Transverse colon (tissue), 4 donors: ENCODE results near the gene TAS2R13. TPM values are rescaled to one million over a fixed set of nuclear protein-coding genes. Genes with fewer than 3 reads are reported as not detected.

Source experiments
- DNase-seq: peaks from one replicate; pipeline ENCODE4 v3.0.0-alpha.2; 2019
- H3K27ac ChIP-seq, 4 donors: fragments of 200-600 bp; sonication (generic); 2 replicates each; pipeline ENCODE4 v1.5.1; 2016 to 2018; ENCODE audit warnings: inconsistent platforms in 4 of 4
- H3K27me3 ChIP-seq: fragments of 200-600 bp; sonication (generic); 2 replicates; pipeline ENCODE4 v1.5.1; 2017; ENCODE audit warnings: inconsistent platforms
- H3K36me3 ChIP-seq, 4 donors: fragments of 200-600 bp; sonication (generic); 2 replicates each; pipeline ENCODE4 v1.5.1; 2017 to 2019; ENCODE audit warnings: inconsistent platforms in 4 of 4
- H3K4me1 ChIP-seq, 4 donors: fragments of 200-600 bp; sonication (generic); 2 replicates each; pipeline ENCODE4 v1.5.1; 2017 to 2020; ENCODE audit warnings: inconsistent platforms in 4 of 4
- H3K4me3 ChIP-seq, 4 donors: fragments of 200-600 bp; sonication (generic); 1 replicate in 1 of 4; 2 replicates in 3 of 4; pipeline versions ENCODE4 v1.5.1 to v1.6.1; 2017 to 2019; ENCODE audit warnings: inconsistent platforms in 4 of 4
- H3K9me3 ChIP-seq, 2 donors: fragments of 200-600 bp; sonication (generic); 2 replicates each; pipeline ENCODE4 v1.5.1; 2017 to 2019; ENCODE audit warnings: inconsistent platforms in 2 of 2
- CTCF ChIP-seq, 5 experiments: fragments of 200-600 bp in 3 of 5; fragments of 450-650 bp in 2 of 5; sonication (generic) in 3 of 5; IDR thresholded peaks; 1 replicate in 2 of 5; 2 replicates in 3 of 5; pipeline ENCODE4 v1.5.1; 2016 to 2017; ENCODE audit warnings: antibody characterized with exemption in 5 of 5, inconsistent platforms in 3 of 5, mild to moderate bottlenecking in 2 of 5, moderate library complexity in 1 of 5
- EP300 ChIP-seq: sonication (generic); formaldehyde crosslinking; IDR thresholded peaks from one replicate; pipeline ENCODE4 v1.6.1; 2017; ENCODE audit warnings: antibody characterized with exemption, low read depth
- POLR2A ChIP-seq: fragments of 450-650 bp; IDR thresholded peaks from one replicate; pipeline ENCODE4 v1.6.1; 2016; ENCODE audit warnings: antibody characterized with exemption, mild to moderate bottlenecking, moderate library complexity
- POLR2AphosphoS5 ChIP-seq, 3 donors: sonication (generic); formaldehyde crosslinking; IDR thresholded peaks; one replicate each; pipeline ENCODE4 v1.6.1; 2016; ENCODE audit warnings: antibody characterized with exemption in 3 of 3
- WGBS, 2 donors: methylation state at CpG; one replicate each; pipeline ENCODE4 v1.1.5; 2018; ENCODE audit warnings: low coverage in 1 of 2; 5-methylcytosine and 5-hydroxymethylcytosine counted together
- in situ Hi-C, 4 donors: fragments of 200-750 bp; cut with MboI; loops; one replicate each; pipeline versions ENCODE4 v1.15.0 to v1.15.1; 2017; ENCODE audit warnings: low sequenced_read_pairs in 3 of 4, low pct_ligation_motif_present in 1 of 4, low pct_unique_long_range_greater_than_20kb in 1 of 4
- intact Hi-C: fragments of 100-400 bp; cut with DNase I; formaldehyde crosslinking; loops from one replicate; pipeline ENCODE4 v1.15.1; 2023; ENCODE audit warnings: low total_unique reads
- total RNA-seq, 4 donors: library from RNA; depleted of rRNA; stranded (reverse); fragments of >200 nt; gene quantifications; one replicate each; pipeline ENCODE4 v1.1.0, GENCODE V29; 2016

TAS2R13 gene
- total RNA-seq, 4 donors from 2014 or later, result 1.5 to 6.2 TPM; not detected in 2

DNA sequence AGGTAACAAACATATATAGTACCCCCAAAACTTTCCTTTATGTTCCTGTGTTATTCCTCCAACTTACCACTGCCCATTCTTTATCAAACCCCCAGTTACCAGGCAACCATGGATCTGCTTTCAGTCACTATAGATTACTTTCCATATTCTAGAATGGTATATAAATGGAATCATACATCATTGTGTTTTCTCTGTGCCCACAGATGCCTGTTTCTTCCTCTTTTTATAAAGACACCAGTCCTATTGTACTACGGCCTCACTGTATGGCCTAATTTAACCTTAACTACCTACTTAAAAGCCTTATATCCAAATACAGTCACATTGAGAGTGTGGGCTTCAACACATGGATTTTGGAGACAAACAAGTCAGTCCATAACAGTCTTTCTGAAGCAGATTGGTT, 27.1 kb upstream of the TAS2R13 start:
- intact Hi-C loops, result no loop called here
- H3K27me3 ChIP-seq, result no peaks in the 10 kb centered on the region
- 81% methylated on average over 1 of the region's 1 CpG; no CpG with 5 or more reads in 1 of the 2 donors for WGBS, 2 donors
- no peaks in the 10 kb centered on the region for H3K4me1 ChIP-seq
- in situ Hi-C loops, result no loop called here
- H3K4me3 ChIP-seq, result no peak overlapping the region
- DNase-seq, result no peak
- H3K9me3 ChIP-seq, result no peaks in the 10 kb centered on the region
- TF ChIP-seq POLR2AphosphoS5 (IDR thresholded peaks at IDR 0.05) (no peak), CTCF (IDR thresholded peaks at IDR 0.05) (no peak), EP300 (no peak), POLR2A (no peak)
- no peaks in the 10 kb centered on the region for H3K36me3 ChIP-seq
- H3K27ac ChIP-seq, result no peak overlapping the region

DNA sequence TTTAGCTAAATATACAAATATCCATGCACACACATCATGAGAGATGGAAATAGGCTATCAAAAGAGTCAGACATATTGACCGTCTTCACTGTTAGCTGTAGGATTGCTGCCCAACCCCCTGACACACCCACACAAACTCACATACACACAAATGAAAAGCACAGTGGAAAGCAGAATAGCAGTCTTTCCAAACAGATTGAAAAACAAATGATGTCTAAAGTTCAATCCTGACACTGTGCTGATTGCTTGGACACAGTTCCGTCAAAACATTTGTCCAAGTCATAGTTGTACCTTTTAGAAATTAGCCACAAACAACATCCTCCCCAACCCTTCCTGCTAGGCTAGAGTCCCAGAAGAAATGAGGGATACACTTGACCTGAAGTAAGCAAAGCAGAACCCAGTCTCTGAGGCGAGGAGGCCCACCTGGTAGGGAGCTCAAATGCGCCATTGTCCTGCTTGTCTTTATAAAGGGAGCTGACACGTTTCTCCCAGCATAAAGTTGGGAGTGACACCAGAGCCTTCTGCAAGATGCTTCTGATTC, 19.5 kb upstream of the TAS2R13 start, which contains the start of gene PRH2:
Gene PRH2 (plus strand): TSS at position 491 of the 541 bp plus-strand sequence. CDS start 38 bp downstream, at position 529.
- TF ChIP-seq CTCF (IDR thresholded peaks at IDR 0.05) (no peak), EP300 (no peak), POLR2AphosphoS5 (IDR thresholded peaks at IDR 0.05) (no peak), POLR2A (no peak)
- WGBS, 2 donors, result 95 to 100% methylated on average over 1 to 5 of the region's 5 CpGs
- no peaks in the 10 kb centered on the region for H3K27me3 ChIP-seq
- no peaks in the 10 kb centered on the region for H3K4me1 ChIP-seq
- no peaks in the 10 kb centered on the region for H3K36me3 ChIP-seq
- intact Hi-C loops (no loop called here), in situ Hi-C loops (no loop called here)
- DNase-seq, result no peak
- H3K27ac ChIP-seq, result no peak within 1 kb of the TSS
- H3K4me3 ChIP-seq, result no peak within 1 kb of the TSS
- H3K9me3 ChIP-seq, result no peaks in the 10 kb centered on the region

DNA sequence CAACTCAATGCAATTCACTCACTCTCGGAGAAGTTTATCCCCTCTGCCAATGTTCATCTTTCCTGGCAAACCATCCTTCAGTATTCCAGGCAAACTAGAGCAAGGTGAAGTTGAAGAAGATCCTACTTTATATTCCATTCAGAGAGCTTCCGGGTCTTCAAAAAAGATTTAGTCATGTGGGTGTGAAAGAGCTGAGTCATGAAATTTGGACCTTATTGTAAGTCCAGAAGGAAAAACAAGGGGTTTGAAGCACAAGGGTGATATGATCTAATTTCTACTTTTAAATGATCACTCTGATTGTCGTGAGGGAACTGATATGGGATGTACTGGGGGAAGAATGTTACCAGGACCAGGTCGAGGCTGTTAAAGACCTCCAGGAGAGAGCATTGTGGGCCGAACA, 16.9 kb upstream of the TAS2R13 start:
- Histone ChIP-seq H3K27ac (no peak overlapping the region), H3K27me3 (no peaks in the 10 kb centered on the region), H3K4me1 (no peaks in the 10 kb centered on the region), H3K36me3 (no peaks in the 10 kb centered on the region), H3K4me3 (no peak overlapping the region), H3K9me3 (no peaks in the 10 kb centered on the region)
- 94 to 96% methylated on average over 5 of the region's 5 CpGs for WGBS, 2 donors
- intact Hi-C loops, result no loop called here
- TF ChIP-seq POLR2A (no peak), POLR2AphosphoS5 (IDR thresholded peaks at IDR 0.05) (no peak), CTCF (IDR thresholded peaks at IDR 0.05) (no peak), EP300 (no peak)
- in situ Hi-C loops, result no loop called here
- no peak for DNase-seq

- intact Hi-C loops, result no loop called here
Observed at GRCh38 chr12:10919809-10920208, 10.4 kb upstream of the TAS2R13 start.

More at GRCh38 chr12:10919809-10920208, 10.4 kb upstream of the TAS2R13 start:
- no peak for DNase-seq
- Histone ChIP-seq H3K4me1 (no peaks in the 10 kb centered on the region), H3K4me3 (no peak overlapping the region), H3K27me3 (no peaks in the 10 kb centered on the region), H3K36me3 (no peaks in the 10 kb centered on the region), H3K9me3 (no peaks in the 10 kb centered on the region), H3K27ac (no peak overlapping the region)
- in situ Hi-C loops, result no loop called here
- TF ChIP-seq CTCF (IDR thresholded peaks at IDR 0.05) (no peak), EP300 (no peak), POLR2AphosphoS5 (IDR thresholded peaks at IDR 0.05) (no peak), POLR2A (no peak)
- 97 to 100% methylated on average over 1 of the region's 1 CpG for WGBS, 2 donors
